ENCODE measurements around the gene EEF1A2.

The EEF1A2 gene

DNA sequence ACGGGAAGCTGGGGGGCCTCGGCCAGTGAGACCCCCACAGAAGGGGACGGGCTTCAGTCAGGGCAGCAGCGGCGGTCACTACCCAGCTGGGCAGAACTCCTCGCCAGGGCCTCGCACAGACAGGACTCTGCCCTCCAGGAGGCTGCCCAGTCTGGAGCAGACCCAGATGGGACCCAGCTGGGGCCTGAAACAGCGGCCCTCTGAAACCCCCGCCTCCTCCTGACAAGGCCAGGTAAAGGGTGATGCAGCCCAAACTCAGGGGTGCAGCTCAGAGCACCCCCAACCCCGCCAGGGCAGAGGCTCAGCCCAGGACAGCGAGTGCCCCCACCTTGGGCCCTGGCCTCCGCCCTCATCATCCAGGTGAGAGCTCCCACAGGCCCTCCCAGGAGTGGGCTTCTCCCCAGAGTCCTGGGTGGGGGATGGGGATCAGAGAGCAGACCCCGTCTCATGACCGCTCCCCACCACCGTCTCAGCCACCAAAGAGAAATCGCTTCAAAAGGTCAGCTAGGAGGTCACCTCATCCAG is 2.2 kb downstream of the EEF1A2 start:
- H3K27ac ChIP-seq = peak overlapping the region; percentile 71
- TF ChIP-seq, protein P1, sequence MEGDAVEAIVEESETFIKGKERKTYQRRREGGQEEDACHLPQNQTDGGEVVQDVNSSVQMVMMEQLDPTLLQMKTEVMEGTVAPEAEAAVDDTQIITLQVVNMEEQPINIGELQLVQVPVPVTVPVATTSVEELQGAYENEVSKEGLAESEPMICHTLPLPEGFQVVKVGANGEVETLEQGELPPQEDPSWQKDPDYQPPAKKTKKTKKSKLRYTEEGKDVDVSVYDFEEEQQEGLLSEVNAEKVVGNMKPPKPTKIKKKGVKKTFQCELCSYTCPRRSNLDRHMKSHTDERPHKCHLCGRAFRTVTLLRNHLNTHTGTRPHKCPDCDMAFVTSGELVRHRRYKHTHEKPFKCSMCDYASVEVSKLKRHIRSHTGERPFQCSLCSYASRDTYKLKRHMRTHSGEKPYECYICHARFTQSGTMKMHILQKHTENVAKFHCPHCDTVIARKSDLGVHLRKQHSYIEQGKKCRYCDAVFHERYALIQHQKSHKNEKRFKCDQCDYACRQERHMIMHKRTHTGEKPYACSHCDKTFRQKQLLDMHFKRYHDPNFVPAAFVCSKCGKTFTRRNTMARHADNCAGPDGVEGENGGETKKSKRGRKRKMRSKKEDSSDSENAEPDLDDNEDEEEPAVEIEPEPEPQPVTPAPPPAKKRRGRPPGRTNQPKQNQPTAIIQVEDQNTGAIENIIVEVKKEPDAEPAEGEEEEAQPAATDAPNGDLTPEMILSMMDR (IDR thresholded peaks at IDR 0.05) = no peak
- no peak for TF ChIP-seq ZFX (IDR thresholded peaks at IDR 0.05; ENCODE audit: borderline replicate concordance)

DNA sequence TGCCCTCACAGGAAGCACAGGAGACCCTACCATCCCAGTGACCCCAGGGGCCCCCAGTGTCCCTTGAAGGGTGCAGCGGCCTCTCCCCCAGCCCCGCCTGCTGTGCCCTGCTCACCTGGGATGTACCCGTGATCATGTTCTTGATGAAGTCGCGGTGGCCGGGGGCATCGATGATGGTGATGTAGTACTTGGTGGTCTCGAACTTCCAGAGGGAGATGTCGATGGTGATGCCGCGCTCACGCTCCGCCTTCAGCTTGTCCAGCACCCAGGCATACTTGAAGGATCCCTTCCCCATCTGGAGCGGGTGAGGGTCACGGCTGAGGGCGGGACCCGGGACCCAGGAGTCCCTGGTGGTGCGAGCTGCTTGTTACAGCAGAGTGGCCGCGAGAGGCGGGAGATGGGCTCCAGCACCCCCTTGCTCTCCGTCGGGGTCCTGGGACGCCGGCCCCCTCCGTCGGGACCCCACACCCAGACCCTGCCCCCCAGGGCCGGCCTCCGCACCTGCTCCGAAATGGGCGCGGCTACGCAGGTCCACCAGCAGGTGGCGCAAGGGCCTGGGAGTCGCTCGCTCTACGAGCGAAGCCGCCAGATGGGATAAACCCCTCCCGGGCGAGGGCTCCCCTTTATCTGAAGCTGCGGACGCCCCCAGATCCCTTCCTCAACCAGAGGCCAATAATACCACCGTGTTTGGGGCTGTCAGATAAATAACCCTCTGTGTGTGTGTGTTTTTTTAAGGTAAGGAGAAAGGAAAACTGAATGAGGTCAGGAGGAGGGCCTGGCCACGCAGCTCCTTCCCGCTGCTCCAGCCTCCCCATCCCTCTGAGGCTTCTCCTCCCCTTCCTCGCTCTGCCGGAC is 2.9 kb downstream of the EEF1A2 start:
- peak overlapping the region; percentile 71 for H3K27ac ChIP-seq
- TF ChIP-seq ZFX (IDR thresholded peaks at IDR 0.05; ENCODE audit: borderline replicate concordance) = no peak
- TF ChIP-seq, protein P1 (IDR thresholded peaks at IDR 0.05) = peak; percentile 96

DNA sequence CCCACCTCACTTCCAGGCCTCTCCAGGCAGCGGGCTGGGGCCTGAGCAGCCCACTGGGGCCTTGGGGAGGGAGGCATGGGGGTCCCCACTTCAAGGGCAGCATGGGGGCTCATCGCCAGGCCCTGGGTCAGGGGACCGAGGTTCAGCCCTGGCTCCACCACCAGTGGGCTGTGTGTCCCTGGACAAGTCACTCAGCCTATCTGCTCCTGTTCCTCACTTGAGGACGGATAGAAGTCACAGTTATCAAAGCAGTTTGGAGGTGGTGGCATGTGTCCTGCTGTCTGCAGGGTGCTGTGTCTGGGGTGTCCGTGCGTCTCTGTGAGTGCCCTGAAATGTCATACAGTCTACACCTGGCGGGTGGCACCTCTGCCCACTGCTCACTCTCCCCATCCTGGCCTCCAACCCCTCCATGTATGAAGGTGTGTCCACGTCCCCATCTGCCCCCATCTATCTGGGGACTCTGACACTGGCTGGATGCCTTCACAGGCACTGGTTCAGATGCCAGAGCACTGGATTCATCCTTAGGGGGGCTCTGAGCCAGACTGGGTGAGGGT is 3.6 kb downstream of the EEF1A2 start:
- no peak overlapping the region for H3K27ac ChIP-seq
- TF ChIP-seq, protein P1 (IDR thresholded peaks at IDR 0.05) = no peak
- TF ChIP-seq ZFX (IDR thresholded peaks at IDR 0.05; ENCODE audit: borderline replicate concordance) = no peak

DNA sequence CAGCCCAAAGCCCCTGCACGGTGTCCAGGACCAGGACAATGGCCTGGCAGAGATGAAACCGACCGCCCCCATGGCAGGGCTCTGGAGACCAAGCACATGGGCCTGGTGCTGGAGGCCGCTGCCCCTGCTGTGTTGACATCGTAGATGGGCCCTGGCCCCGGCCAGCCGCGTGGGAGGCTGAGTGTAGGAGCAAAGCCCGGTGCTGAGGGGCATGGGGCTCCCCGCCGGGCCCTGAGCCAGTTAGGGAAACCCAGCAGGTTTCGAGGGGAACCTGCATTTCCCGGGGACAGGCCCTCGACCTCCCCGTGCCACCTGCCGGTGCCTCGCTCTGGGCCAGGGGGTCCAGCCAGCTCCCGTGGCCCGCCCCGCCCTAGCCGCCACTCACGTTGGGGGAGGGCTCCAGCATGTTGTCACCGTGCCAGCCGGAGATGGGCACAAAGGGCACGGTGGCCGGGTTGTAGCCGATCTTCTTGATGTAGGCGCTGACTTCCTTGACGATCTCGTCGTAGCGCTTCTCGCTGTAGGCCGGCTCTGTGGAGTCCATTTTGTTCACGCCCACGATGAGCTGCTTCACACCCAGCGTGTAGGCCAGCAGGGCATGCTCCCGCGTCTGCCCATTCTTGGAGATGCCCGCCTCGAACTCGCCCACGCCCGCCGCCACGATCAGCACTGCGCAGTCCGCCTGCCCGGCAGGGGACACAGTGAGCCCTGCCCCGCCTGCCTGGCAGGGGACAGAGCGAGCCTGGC is 4.3 kb downstream of the EEF1A2 start:
- TF ChIP-seq, protein P1 (IDR thresholded peaks at IDR 0.05) = no peak
- TF ChIP-seq ZFX (IDR thresholded peaks at IDR 0.05; ENCODE audit: borderline replicate concordance) = no peak
- no peak overlapping the region for H3K27ac ChIP-seq

DNA sequence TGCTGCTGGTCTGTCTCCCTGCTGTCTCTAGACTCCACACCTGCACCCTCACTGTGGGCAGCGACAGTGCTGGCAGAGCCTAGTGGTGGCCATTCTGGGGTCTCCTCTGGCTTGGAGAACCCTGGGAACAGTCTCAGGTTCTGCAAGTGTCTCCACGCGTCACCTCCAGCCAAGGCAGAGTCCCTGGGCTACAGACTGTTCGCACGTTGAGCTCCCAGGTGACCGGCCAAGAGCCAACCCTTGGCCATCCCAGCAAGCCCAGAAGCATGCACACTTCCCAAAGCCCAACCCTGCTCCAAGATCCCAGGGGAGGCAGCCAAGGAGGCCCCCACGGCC is 4.8 kb downstream of the EEF1A2 start:
- TF ChIP-seq, protein P1 (IDR thresholded peaks at IDR 0.05) = no peak
- no peak for TF ChIP-seq ZFX (IDR thresholded peaks at IDR 0.05; ENCODE audit: borderline replicate concordance)
- H3K27ac ChIP-seq = no peak overlapping the region

DNA sequence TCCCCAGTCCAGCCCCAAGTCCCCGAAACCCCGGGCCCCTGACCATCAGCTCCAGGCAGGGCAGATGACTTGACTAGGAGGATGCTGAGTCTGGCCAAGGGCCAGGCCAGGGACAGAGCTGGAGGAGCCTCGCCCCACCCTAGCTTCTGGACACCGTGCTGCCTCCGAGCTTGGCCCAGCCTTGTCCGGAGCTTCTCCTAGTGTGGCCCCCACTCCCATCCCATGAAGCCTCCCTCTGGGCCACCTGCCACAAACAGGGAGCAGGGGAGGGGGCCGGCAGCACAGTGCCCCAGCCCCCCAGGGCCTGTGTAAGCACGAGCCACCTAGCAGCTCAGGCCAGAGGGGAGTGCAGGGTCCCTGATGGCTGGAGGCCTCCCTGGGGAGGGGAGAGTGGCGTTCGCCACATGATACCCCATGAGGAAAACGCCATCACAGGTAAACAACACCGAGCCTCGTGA is 5.3 kb downstream of the EEF1A2 start:
- no peak for TF ChIP-seq ZFX (IDR thresholded peaks at IDR 0.05; ENCODE audit: borderline replicate concordance)
- TF ChIP-seq, protein P1 (IDR thresholded peaks at IDR 0.05) = no peak
- H3K27ac ChIP-seq = no peak overlapping the region

All from 22Rv1 (cell line).